GM18507 (cell line): ENCODE measurements around the gene ZXDA.
"Not testable (repeated sequence)": the region's sequence is repeated elsewhere in the genome, so short reads cannot be mapped to it uniquely, and the experiment has no call there.

Source experiments
- DNase-seq: peaks from one replicate; pipeline ENCODE4 v3.0.0; 2011; ENCODE audit warnings: low read depth; ENCODE audit not compliant: insufficient read length; ENCODE audit errors: extremely low spot score
- FAIRE-seq: peaks from 2 replicates; lab custom pipeline; 2011; peaks lifted over from hg19 to GRCh38; lab: Jason Lieb, UNC

The ZXDA gene

GRCh38 chrX:57910287-57910912 lies at the start of gene ZXDA:
Gene ZXDA, minus strand, starts transcription at chrX:57910458. Its CDS starts 38 bp downstream, at chrX:57910420.
- peak; percentile 38 for FAIRE-seq
- not testable (repeated sequence) for DNase-seq

- no peak for DNase-seq
- no peak for FAIRE-seq
These were observed 42.0 kb upstream of the ZXDA start for GRCh38 chrX:57952320-57952678.

GRCh38 chrX:57951666-57952319 lies 41.5 kb upstream of the ZXDA start:
- FAIRE-seq (no peak), DNase-seq (no peak)

- DNase-seq, result no peak
- no peak for FAIRE-seq
These were observed 23.1 kb upstream of the ZXDA start for GRCh38 chrX:57933321-57933720.

GRCh38 chrX:57932266-57932665 lies 22.0 kb upstream of the ZXDA start:
- FAIRE-seq, result no peak

GRCh38 chrX:57930051-57930450 lies 19.8 kb upstream of the ZXDA start:
- DNase-seq, result no peak
- no peak for FAIRE-seq

More at GRCh38 chrX:57932266-57932665, 22.0 kb upstream of the ZXDA start:
- no peak for DNase-seq

- DNase-seq (no peak), FAIRE-seq (peak; percentile 18)
These were observed 19.1 kb upstream of the ZXDA start for GRCh38 chrX:57929373-57929772.

GRCh38 chrX:57925806-57926205 lies 15.5 kb upstream of the ZXDA start:
- no peak for FAIRE-seq

GRCh38 chrX:57918750-57919436 lies 8.6 kb upstream of the ZXDA start:
- no peak for DNase-seq

More at GRCh38 chrX:57925806-57926205, 15.5 kb upstream of the ZXDA start:
- DNase-seq, result no peak

GRCh38 chrX:57915680-57916079 lies 5.4 kb upstream of the ZXDA start:
- DNase-seq (no peak), FAIRE-seq (no peak)

More at GRCh38 chrX:57918750-57919436, 8.6 kb upstream of the ZXDA start:
- peak; percentile 75 for FAIRE-seq

- not testable (repeated sequence) for DNase-seq
- FAIRE-seq, result peak; percentile 93
These were observed 517 bp downstream of the ZXDA start for GRCh38 chrX:57909595-57910286.

GRCh38 chrX:57908972-57909594 lies 1.2 kb downstream of the ZXDA start:
- FAIRE-seq, result peak; percentile 51
- not testable (repeated sequence) for DNase-seq

- no peak for FAIRE-seq
- DNase-seq, result no peak
These were observed 3.5 kb downstream of the ZXDA start for GRCh38 chrX:57906790-57907189.

- DNase-seq (no peak), FAIRE-seq (no peak)
These were observed 5.1 kb downstream of the ZXDA start for GRCh38 chrX:57905141-57905540.

GRCh38 chrX:57904176-57904880 lies 5.9 kb downstream of the ZXDA start:
- FAIRE-seq, result no peak
- no peak for DNase-seq

- FAIRE-seq (no peak), DNase-seq (no peak)
These were observed 7.6 kb downstream of the ZXDA start for GRCh38 chrX:57902633-57903032.

- DNase-seq, result no peak
- FAIRE-seq, result no peak
These were observed 8.8 kb downstream of the ZXDA start for GRCh38 chrX:57901466-57901865.

GRCh38 chrX:57900975-57901374 lies 9.3 kb downstream of the ZXDA start:
- no peak for FAIRE-seq
- no peak for DNase-seq

- DNase-seq (no peak), FAIRE-seq (no peak)
These were observed 10.4 kb downstream of the ZXDA start for GRCh38 chrX:57899906-57900305.
